HepG2 (cell line): ENCODE measurements around the gene KCTD1. TPM values are rescaled to one million over a fixed set of nuclear protein-coding genes. Genes with fewer than 3 reads are reported as not detected.

ENCODE experiments used
- AHDC1 ChIP-seq: sonication (generic); formaldehyde crosslinking; IDR thresholded peaks from 2 replicates; pipeline ENCODE4 v1.5.1; 2020; ENCODE audit warnings: mild to moderate bottlenecking, missing genetic modification reagents, borderline replicate concordance
- ARHGAP35 ChIP-seq: sonication (generic); formaldehyde crosslinking; IDR thresholded peaks from 2 replicates; pipeline ENCODE4 v1.9.0; 2022; ENCODE audit warnings: mild to moderate bottlenecking, inconsistent platforms, moderate library complexity, missing genetic modification reagents, borderline replicate concordance
- CEBPZ ChIP-seq: IDR thresholded peaks from 2 replicates; pipeline ENCODE4 v1.6.1; 2012; ENCODE audit warnings: low read length, improper control_type of control experiment
- NR2F1 ChIP-seq, 2 experiments: fragments of 450-650 bp in 1 of 2; formaldehyde crosslinking in 1 of 2; IDR thresholded peaks; 2 replicates each; pipeline versions ENCODE4 v1.5.0 to v1.6.1; 2016 to 2020; ENCODE audit warnings: mild to moderate bottlenecking in 1 of 2, missing compliant biosample characterization in 1 of 2, missing genetic modification reagents in 1 of 2, moderate library complexity in 1 of 2
- RBFOX2 ChIP-seq: fragments of 200-400 bp; formaldehyde crosslinking; IDR thresholded peaks from 2 replicates; pipeline ENCODE4 v1.6.1; 2017; ENCODE audit warnings: low read depth, mild to moderate bottlenecking, low read length
- RBM39 ChIP-seq: fragments of 200-400 bp; formaldehyde crosslinking; IDR thresholded peaks from one replicate; pipeline ENCODE4 v1.6.1; 2018; ENCODE audit warnings: antibody characterized with exemption, mild to moderate bottlenecking, low read depth, low read length; ENCODE audit not compliant: poor library complexity, severe bottlenecking
- ZNF3 ChIP-seq: IDR thresholded peaks from 2 replicates; pipeline ENCODE4 v1.7.0; 2017; ENCODE audit warnings: inconsistent platforms
- ZNF574 ChIP-seq: sonication (generic); formaldehyde crosslinking; IDR thresholded peaks from 2 replicates; pipeline ENCODE4 v1.4.0; 2020; ENCODE audit warnings: missing genetic modification reagents
- ZNF746 ChIP-seq: sonication (generic); formaldehyde crosslinking; IDR thresholded peaks from 2 replicates; pipeline ENCODE4 v1.8.0; 2022; ENCODE audit warnings: mild to moderate bottlenecking, missing genetic modification reagents
- ZSCAN5A ChIP-seq: sonication (generic); formaldehyde crosslinking; IDR thresholded peaks from 2 replicates; pipeline ENCODE4 v1.8.0; 2022; ENCODE audit warnings: mild to moderate bottlenecking, missing genetic modification reagents, borderline replicate concordance
- polyA plus RNA-seq, 8 experiments: library from polyadenylated mRNA; depleted of rRNA in 3 of 8; stranded (reverse) in 7 of 8; unstranded in 1 of 8; fragments of >200 nt; fragmentation: Illumina TruSeq in 4 of 8; extraction: Trizol in 4 of 8; gene quantifications; 2 replicates each; pipeline versions ENCODE4 v1.2.1 to v1.2.3, GENCODE V29; 2011 to 2016; ENCODE audit warnings: low read depth in 4 of 8, missing spikeins in 1 of 8, mixed read lengths in 1 of 8; ENCODE audit not compliant: insufficient read depth in 1 of 8
- total RNA-seq, 5 experiments: library from RNA; depleted of rRNA; stranded (reverse); fragments of >200 nt; fragmentation: Illumina TruSeq; extraction: Trizol; gene quantifications; 2 replicates each; pipeline ENCODE4 v1.2.3, GENCODE V29; 2016; ENCODE audit warnings: low read depth in 1 of 5

The KCTD1 gene
- total and polyA plus RNA-seq, 2 of the 13 experiments (the other 11 are each of a cell fraction or from before 2014, with no cell fraction given) = 2.7 to 6.8 TPM

GRCh38 chr18:26471826-26472225 lies 76.5 kb downstream of the KCTD1 start (continued):
- no peak for TF ChIP-seq ZNF574 (CRISPR knock-in tag)
- no peak for TF ChIP-seq ZNF746 (CRISPR knock-in tag)
- TF ChIP-seq ZNF3 (CRISPR knock-in tag) = no peak
- no peak for TF ChIP-seq RBM39
- no peak for TF ChIP-seq RBFOX2
- TF ChIP-seq CEBPZ = no peak
- no peak for TF ChIP-seq AHDC1
- TF ChIP-seq ARHGAP35 (CRISPR knock-in tag) = no peak
- no peak for TF ChIP-seq ZSCAN5A
- TF ChIP-seq NR2F1 (CRISPR knock-in tag; IDR thresholded peaks at IDR 0.05) = no peak
